Measurements from ENCODE around the gene ATP5F1C. TPM values are rescaled to one million over a fixed set of nuclear protein-coding genes. Genes with fewer than 3 reads are reported as not detected.
A peak's percentile ranks its signal among the peaks of the same experiment; 100 is the strongest.

The ATP5F1C gene
- total and polyA plus RNA-seq, 8 donors = 177 to 280 (median 256) TPM

DNA sequence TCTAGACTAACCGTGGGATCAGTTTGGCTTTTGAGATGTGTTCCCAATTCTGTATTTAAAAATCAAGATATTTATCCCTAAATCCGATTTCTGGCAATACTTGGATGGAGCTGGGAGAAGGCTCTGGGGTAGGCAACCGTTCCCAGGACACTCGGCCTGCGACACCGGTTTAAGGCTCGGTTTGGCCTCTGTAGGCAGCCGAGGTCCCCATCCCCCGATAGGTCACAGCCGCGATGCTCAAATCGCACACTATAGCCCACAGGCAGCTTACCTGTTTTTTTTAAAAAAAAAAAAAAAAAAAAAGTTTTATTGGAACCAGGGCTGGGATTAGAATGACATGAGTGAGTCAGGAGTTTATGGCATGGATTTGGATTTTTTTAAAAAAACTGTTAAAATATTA lies 29.6 kb downstream of the ATP5F1C start:
- DNase-seq (no peak), ATAC-seq (no peak)
- H3K4me1 ChIP-seq = peaks cover 0 to 25% of the 10 kb centered on the region in 2 donors
- H3K36me3 ChIP-seq = no peaks in the 10 kb centered on the region
- intact Hi-C loops (cut with DNase I) = no loop called here
- H3K4me3 ChIP-seq = peak overlapping the region; percentile 98 to 99
- H3K27me3 ChIP-seq = no peaks in the 10 kb centered on the region
- H3K27ac ChIP-seq = no peak overlapping the region
- TF ChIP-seq, protein P1, sequence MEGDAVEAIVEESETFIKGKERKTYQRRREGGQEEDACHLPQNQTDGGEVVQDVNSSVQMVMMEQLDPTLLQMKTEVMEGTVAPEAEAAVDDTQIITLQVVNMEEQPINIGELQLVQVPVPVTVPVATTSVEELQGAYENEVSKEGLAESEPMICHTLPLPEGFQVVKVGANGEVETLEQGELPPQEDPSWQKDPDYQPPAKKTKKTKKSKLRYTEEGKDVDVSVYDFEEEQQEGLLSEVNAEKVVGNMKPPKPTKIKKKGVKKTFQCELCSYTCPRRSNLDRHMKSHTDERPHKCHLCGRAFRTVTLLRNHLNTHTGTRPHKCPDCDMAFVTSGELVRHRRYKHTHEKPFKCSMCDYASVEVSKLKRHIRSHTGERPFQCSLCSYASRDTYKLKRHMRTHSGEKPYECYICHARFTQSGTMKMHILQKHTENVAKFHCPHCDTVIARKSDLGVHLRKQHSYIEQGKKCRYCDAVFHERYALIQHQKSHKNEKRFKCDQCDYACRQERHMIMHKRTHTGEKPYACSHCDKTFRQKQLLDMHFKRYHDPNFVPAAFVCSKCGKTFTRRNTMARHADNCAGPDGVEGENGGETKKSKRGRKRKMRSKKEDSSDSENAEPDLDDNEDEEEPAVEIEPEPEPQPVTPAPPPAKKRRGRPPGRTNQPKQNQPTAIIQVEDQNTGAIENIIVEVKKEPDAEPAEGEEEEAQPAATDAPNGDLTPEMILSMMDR (IDR thresholded peaks at IDR 0.05) = no peak
- no peaks in the 10 kb centered on the region for H3K9me3 ChIP-seq

DNA sequence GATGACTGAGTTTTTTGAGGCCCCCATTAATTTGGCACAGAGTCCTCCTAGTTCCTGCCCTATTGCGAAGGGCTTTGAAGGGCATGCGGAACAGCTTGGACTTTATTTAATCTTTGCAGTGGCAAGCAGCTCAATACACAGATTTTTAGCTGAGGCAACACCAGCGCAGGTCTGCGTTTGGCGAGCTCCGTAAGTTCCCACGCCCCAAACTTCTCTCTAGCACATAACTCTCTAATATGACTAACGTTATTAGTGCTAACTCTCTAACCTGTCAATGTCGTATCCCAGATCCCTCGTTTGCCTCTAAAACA lies 30.0 kb downstream of the ATP5F1C start:
- peak; percentile 23 for ATAC-seq
- TF ChIP-seq, protein P1 (IDR thresholded peaks at IDR 0.05) = no peak
- Histone ChIP-seq H3K9me3 (no peaks in the 10 kb centered on the region), H3K27me3 (no peaks in the 10 kb centered on the region), H3K4me1 (peaks cover 0 to 25% of the 10 kb centered on the region in 2 donors), H3K4me3 (peak overlapping the region; percentile 98 to 99), H3K27ac (peak overlapping the region in 1 of 2 donors; percentile 73), H3K36me3 (peaks cover 0 to 2% of the 10 kb centered on the region in 2 donors)
- intact Hi-C loops (cut with DNase I) = no loop called here
- DNase-seq = no peak

DNA sequence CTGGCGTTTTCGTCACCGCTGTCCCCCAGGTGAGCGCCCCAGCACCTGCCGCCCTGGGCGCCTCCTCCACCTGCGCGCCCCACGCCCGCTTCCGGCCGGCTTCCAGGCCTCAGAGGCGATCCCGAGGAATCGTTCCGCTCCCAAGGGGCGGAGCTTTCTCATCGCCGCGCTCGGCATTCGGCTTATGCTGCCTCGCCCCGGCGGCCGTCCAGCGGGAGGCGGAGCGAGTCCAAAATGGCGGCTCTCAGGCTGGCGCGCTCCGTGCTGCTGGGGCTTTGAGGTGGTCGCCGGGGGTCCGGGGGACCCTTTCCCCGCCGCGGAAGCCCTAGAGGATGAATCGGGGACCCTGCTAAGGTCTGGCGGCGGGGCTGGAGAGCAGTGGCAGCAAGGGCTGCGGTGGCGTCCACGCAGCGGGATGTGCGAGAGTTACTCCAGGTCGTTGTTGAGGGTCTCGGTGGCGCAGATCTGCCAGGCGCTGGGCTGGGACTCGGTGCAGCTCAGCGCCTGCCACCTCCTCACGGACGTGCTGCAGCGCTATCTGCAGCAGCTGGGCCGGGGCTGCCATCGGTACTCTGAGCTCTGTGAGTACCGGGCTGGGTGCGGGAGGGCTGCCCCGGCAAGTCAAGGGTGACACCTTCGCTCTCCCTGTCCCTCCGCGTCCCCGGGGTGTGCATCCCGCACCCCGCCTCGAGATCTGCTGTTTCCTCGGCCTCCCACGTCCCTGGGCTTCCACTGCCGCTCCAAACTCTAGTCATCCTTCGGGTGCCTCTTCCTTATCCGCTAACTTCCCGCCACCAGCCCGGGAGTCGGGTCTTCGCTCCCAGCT lies 30.5 kb downstream of the ATP5F1C start, which contains the start of gene TAF3:
TAF3 (plus strand) TSS at position 211 of the 826 bp plus-strand sequence; CDS start at position 416, 205 bp downstream.
- Histone ChIP-seq H3K36me3 (peaks cover 0 to 5% of the 10 kb centered on the region in 2 donors), H3K27ac (peak within 1 kb of the TSS in 1 of 2 donors; percentile 73), H3K9me3 (no peaks in the 10 kb centered on the region), H3K27me3 (no peaks in the 10 kb centered on the region), H3K4me3 (peak within 1 kb of the TSS; percentile 98 to 99), H3K4me1 (peaks cover 0 to 25% of the 10 kb centered on the region in 2 donors)
- TF ChIP-seq, protein P1 (IDR thresholded peaks at IDR 0.05) = no peak
- DNase-seq = peak; percentile 88 to 99 (median 94)
- intact Hi-C loops (cut with DNase I) = no loop called here
- peak; percentile 99 for ATAC-seq

DNA sequence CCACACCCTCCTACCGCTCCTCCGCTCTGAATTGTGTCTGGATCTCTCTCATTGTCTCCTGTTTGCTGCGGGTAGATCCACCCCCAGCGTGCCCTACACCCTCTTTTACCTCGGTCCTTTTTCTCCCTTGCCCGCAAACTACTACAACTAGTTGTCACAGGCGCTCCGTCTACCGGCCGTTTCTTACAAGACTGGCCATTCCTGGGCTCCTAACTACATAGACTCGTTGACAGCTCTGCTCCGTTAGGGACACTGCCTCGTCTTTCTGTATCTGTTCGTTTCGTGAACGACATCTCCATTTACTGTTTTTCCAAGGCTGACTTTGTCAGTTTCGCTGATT lies 31.1 kb downstream of the ATP5F1C start:
- intact Hi-C loops (cut with DNase I) = no loop called here
- peak overlapping the region in 1 of 2 donors; percentile 73 for H3K27ac ChIP-seq

DNA sequence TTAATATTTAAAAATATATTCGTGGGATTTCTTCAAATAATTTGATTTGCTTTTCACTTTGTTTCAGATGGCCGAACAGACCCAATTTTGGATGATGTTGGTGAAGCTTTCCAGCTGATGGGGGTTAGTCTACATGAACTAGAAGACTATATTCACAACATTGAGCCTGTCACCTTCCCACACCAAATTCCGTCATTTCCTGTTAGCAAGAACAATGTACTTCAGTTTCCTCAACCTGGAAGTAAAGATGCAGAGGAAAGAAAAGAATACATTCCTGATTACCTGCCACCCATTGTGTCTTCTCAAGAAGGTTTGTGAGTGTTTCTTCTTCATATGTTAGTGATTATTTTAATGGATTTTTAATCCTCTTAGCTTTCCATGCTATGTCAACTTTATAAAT lies 36.3 kb downstream of the ATP5F1C start:
- no peak for DNase-seq

More for the DNA sequence above, 31.1 kb downstream of the ATP5F1C start:
- peak; percentile 75 for ATAC-seq
- Histone ChIP-seq H3K36me3 (peaks cover 0 to 5% of the 10 kb centered on the region in 2 donors), H3K27me3 (no peaks in the 10 kb centered on the region), H3K9me3 (no peaks in the 10 kb centered on the region), H3K4me1 (peaks cover 0 to 25% of the 10 kb centered on the region in 2 donors), H3K4me3 (peak overlapping the region; percentile 98 to 99)
- TF ChIP-seq, protein P1 (IDR thresholded peaks at IDR 0.05) = peak in 1 of 2 donors; percentile 16
- peak in 3 of 4 donors; percentile 29 to 44 (median 36) for DNase-seq

More for the DNA sequence above, 36.3 kb downstream of the ATP5F1C start:
- intact Hi-C loops (cut with DNase I) = no loop called here
- peaks cover 0 to 14% of the 10 kb centered on the region in 2 donors for H3K4me1 ChIP-seq
- ATAC-seq = no peak
- H3K27ac ChIP-seq = no peak overlapping the region
- peaks cover 0 to 38% of the 10 kb centered on the region in 2 donors for H3K36me3 ChIP-seq
- H3K9me3 ChIP-seq = no peaks in the 10 kb centered on the region
- H3K4me3 ChIP-seq = no peak overlapping the region
- no peaks in the 10 kb centered on the region for H3K27me3 ChIP-seq
- TF ChIP-seq, protein P1 (IDR thresholded peaks at IDR 0.05) = no peak
